HG03066 (cell line): ENCODE measurements around the gene DGCR8.
A peak's percentile ranks its signal among the peaks of the same experiment; 100 is the strongest.
"Not testable (repeated sequence)": the region's sequence is repeated elsewhere in the genome, so short reads cannot be mapped to it uniquely, and the experiment has no call there.

Experiments used
- ATAC-seq: cut with Tn5 transposase; IDR thresholded peaks from one replicate; pipeline ENCODE4 v1.9.1; 2021; ENCODE audit warnings: low read depth; ENCODE audit not compliant: unreplicated experiment

The DGCR8 gene

DNA sequence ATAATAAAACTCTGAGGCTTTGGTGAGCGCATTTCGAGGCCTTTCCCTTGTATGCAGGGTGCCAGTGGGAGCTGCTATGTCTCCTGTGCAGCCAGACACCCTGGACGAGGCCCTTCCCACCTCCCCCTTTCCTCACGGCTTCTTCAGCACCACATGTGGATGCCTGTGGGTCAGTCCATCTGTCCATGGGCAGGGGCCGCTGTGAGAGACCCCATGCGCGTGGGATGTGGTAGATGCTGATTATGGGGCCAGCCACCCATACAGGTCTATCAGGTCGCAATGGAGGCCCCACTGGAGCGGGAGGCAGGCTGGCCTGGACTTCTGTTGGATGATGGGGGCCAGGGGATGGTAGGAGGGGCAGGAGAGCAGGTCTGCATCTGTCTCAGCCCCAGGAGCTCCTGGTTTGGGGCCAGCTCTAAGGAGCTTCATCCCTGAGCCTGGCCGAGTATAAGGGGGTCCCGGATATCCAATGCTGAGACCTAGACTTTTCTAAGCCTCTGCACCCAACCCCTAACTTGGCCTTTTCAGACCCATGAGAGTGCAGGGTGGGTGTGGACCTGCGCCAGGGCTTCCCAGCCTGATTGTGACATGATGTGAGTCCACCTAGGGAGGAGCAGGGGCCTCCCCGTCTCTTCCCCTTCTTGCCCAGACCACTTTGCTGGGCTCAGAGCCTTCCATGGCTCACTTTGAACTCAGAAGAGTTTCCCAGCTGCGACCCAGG lies 14.0 kb upstream of the DGCR8 start:
- no peak for ATAC-seq

GRCh38 chr22:20066617-20067383 lies 13.2 kb upstream of the DGCR8 start:
- no peak for ATAC-seq

- ATAC-seq, result not testable (repeated sequence)
Observed at GRCh38 chr22:20067384-20067682, 12.7 kb upstream of the DGCR8 start.

DNA sequence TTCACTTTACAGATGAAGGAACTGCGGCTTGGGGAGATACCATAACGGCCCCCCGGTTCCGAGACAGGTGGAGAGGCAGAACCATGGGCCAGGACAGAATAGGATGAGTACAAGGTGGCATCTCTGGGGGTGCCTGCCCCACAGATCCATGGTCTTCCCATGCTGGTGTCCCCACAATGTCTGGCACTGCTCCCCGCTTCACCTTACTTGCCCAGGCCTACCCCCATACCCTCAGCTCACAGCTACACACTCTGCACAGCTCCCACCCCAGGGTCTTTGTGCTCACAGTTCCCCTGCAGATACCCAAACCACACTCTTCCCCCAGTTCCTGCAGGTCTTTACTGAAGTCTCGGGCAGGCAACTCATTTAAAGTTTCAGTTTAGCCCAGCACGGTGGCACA lies 11.4 kb upstream of the DGCR8 start:
- ATAC-seq, result no peak

DNA sequence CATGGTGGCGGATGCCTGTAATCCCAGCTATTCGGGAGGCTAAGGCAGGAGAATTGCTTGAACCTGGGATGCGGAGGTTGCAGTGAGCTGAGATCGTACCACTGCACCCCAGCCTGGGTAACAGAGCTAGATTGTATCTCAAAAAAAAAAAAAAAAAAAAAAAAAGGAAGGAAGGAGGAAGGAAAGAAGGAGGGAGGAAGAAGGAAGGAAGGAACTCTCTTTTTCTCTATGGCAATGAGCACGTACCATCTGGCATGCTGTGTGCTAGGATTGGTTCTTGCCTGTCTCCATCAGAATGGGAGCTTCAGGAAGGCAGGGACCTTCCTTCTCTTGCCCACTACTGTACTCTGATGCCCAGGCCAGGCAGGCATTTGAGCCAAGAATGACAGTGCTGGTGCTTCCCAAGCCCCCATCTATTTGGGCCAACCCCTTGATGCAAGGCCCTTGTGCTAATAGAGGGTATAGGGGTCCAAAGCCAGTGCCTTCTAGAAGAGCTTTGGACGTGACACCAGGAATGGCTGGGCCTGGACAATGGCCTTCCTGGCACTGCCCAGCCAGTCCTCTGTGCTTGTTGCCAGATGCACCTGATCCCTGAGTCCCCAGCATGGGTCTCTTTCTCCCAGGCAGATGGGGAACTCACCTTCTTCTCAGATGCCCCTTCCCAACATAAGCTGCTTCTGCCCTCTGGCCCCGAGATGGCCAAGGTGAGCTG lies 10.6 kb upstream of the DGCR8 start:
- ATAC-seq, result no peak

GRCh38 chr22:20071524-20071972 lies 8.5 kb upstream of the DGCR8 start:
- no peak for ATAC-seq

- ATAC-seq, result no peak
Observed at GRCh38 chr22:20076627-20077172, 3.3 kb upstream of the DGCR8 start.

DNA sequence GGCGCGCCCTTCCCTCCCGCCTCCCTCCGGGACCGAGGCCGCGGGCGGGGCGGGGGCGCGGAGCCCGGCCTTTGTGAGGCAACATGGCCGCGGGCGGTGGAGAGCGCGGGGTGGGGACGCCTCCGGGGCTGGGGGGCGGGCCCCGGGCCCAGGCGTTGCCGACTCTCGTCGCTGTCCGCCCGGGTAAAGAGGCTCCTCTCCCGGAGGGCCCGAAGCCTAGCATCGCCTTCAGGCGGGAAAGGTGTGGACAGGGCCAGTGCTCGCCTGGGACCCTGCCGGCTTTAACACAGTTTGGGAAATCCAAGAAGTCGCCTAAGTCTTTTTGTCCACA lies 369 bp downstream of the DGCR8 start:
- ATAC-seq, result peak; percentile 50

DNA sequence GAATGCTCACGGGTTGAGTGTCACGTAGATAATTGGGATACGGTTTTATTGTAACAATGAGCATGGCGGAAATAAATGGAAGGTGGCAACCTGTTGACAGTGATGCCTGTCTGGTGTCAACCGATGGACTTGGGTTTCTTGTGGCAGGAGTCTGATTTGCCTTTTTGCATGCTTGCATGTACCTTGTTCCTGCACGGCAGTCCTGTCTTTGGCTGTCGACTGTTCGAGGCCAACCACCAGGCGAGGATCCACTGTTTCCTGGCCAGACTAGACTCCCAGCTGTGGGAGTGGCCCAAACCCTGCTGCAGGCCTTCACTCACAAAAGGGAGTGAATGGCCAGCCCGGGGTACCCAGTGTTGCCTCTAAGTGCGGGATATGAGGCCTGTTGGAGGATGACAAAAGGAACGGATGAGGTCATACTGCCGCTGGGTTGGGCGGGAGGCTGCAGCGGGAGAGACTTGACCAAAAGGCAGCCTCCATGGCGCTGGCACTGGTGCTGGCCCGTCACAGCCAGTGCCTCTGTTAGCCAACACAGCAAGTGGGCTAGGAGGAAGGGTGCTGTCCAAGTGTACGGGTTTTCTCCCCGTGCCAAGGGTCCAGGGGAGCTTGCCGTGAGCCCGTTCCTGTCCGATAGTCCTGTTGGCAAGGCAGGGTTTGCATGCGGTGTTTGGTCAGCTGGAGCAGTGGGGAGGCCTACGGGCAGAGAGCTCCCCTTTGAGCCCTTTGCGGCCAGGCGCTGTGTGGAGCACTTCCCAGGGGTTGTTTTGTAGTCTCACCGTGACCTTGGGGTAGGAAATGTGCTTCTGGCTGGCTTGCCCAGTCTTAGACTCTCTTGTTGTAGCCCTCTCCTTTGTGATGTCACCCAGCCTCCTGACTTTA lies 974 bp downstream of the DGCR8 start:
- no peak for ATAC-seq

DNA sequence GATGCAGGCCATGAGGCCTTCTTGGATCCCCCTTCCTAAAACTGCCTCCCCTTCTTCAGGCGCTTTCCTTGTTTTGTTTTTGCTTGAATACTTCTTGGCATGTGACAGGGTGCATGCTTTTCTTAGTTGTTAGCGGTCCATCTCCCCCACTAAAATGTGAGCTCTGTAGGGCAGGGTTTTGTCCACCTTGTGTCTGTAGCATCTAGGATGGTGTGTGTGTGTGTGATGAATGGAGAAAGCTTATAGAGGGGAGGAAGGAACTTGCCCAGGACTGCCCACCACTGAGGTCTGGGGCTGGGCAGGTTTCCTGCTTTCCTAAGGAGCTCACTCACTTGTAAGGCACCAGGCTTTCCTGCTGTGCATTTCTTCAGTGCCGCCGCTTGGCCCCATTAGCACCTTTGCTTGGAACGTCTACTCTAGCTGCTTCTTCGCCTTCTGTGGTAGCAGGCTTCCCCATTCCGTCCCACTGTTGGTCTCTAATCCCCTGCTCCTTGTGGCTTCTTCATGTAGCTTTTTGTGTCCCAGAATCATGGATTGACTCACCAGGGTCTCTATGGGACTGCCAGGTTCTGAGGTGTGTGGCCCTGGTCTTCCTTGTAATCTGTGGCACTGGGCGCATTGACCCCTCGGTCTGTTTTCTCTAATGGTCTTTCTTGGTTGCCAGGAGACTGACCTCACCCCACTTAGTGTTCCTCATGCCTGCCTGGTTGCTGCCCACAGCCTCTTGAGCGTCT lies 3.3 kb downstream of the DGCR8 start:
- ATAC-seq, result no peak

- no peak for ATAC-seq
Observed at GRCh38 chr22:20083891-20084546, 4.0 kb downstream of the DGCR8 start.

- ATAC-seq, result no peak
Observed at GRCh38 chr22:20084547-20085413, 4.7 kb downstream of the DGCR8 start.

DNA sequence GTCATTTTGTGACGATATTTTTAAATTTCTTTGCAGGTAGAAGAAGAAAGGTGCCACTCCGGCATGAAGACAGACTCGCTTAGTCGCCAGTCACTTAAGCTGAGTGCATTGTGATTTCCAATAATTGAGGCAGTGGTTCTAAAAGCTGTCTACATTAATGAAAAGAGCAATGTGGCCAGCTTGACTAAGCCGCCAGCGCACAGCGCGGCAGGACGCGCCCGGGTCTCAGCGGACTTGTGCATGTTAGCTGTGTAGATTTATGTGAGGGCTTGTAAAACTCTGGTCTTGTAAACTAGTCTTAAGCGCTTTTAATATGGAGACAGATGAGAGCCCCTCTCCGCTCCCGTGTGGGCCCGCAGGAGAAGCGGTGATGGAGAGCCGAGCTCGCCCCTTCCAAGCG lies 5.6 kb downstream of the DGCR8 start:
- no peak for ATAC-seq

- no peak for ATAC-seq
Observed at GRCh38 chr22:20086101-20086599, 6.1 kb downstream of the DGCR8 start.

DNA sequence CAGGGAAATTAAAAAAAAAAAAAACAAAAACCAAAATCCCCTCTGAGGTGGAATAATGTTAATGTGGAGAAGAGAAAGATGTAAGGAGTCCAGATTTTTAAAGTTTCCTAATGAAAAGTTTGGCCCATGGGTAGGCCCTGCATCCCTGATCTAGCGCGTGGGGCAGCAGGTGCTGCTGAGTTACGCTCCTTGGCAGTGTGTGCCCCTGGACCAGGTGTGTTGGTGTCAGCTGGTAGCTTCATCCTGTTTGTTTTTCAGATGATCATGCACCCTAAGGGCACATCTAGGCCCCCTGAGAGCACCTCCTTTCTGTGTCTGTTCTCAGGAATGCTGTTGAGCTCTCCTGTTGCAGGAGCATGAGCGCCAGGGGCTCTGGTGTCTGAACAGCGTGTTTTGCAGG lies 6.7 kb downstream of the DGCR8 start:
- ATAC-seq, result no peak

DNA sequence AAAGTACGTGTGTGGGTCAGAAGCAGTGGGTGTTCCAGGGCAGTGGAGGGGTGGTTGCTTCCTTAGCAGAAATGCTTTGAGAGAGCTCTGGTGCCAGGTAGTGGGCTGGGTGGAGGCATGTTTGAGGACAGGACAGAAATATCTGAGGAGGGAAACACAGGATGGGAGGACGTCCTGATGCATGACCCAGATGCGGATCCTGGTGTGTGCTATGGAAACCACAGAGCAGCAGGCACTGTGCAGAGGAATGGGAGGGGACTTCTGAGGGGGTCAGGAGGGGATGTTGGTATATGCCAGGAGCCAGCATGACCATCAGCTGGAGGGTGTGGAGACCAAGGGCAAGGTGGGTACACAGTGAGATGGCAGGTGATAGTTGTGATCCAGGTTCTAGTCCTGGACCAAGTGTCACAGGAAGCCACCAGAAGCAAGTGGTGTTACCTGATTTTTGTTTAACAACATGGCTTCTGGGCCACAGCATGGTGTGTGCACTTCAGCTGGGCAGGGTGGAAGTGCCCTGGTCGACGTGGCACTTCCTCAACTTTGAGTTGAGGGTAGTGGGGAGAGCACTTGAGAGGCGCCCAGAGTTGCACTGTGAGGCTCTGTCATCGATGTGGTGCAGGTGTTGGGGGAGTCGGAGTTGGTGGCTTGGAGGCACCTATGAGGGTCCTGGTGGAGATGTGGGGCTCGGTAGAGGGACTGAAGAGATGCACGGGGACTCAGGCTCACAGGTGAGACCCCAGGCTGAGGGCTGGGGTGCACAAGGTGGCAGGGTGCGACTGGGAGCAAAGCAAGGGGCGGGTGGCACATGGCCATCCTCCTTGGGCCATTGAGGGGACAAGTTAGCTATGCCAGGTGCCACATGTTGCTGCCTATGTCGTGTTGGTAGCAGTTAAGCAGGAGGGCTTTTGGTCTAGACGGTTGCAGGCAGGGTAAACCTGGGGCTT lies 7.5 kb downstream of the DGCR8 start:
- no peak for ATAC-seq

- no peak for ATAC-seq
Observed at GRCh38 chr22:20088263-20088648, 8.2 kb downstream of the DGCR8 start.
